ENCODE measurements around the gene IQCM. TPM values are rescaled to one million over a fixed set of nuclear protein-coding genes. Genes with fewer than 3 reads are reported as not detected.
A peak's percentile ranks its signal among the peaks of the same experiment; 100 is the strongest.

IQCM gene
- total RNA-seq, 1 donor: not detected

DNA sequence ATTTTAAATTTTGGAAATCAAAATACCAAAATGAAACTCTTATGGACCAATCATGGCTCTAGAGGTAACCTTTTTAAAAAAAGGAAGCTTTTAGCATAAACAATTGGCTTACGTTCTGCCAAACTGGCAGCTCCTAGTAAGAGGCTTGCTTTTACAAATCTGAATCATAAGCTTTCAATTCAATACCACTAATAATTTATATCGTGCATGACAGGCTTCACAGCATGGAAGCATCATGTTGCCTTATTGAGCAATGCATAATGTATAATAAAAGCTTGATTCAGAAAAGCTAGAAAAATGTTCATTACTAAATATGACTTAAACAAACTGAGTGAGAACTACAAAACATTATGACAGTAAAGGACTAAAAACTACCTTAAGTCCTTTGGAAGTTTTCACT, 280.9 kb downstream of the IQCM start:
- TF ChIP-seq, protein P1, sequence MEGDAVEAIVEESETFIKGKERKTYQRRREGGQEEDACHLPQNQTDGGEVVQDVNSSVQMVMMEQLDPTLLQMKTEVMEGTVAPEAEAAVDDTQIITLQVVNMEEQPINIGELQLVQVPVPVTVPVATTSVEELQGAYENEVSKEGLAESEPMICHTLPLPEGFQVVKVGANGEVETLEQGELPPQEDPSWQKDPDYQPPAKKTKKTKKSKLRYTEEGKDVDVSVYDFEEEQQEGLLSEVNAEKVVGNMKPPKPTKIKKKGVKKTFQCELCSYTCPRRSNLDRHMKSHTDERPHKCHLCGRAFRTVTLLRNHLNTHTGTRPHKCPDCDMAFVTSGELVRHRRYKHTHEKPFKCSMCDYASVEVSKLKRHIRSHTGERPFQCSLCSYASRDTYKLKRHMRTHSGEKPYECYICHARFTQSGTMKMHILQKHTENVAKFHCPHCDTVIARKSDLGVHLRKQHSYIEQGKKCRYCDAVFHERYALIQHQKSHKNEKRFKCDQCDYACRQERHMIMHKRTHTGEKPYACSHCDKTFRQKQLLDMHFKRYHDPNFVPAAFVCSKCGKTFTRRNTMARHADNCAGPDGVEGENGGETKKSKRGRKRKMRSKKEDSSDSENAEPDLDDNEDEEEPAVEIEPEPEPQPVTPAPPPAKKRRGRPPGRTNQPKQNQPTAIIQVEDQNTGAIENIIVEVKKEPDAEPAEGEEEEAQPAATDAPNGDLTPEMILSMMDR (IDR thresholded peaks at IDR 0.05; ENCODE audit: insufficient read depth, low read depth, low read length): no peak
- no peak for DNase-seq (ENCODE audit: low read depth)
- no peak overlapping the region for H3K4me3 ChIP-seq (ENCODE audit: low read depth, low read length)

DNA sequence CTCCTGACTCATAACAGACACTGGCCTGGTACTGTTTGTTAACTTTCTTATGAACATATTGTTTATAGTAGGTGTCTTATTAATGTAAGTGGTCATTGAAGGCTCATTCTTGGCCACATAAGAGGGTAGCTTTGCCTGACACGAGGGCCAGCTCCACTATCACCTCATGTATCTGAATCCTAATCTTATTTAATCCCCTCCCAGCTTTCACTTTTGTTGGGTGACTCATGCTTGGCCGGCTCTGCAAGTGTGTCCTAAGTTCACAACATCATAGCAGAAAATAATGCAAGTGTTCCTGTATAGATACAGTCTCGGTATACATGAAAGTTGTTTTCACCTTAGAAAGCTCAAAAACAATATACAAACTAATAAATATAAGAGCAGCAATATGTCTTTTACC, 283.8 kb downstream of the IQCM start:
- TF ChIP-seq, protein P1 (IDR thresholded peaks at IDR 0.05; ENCODE audit: insufficient read depth, low read depth, low read length): no peak
- peak; percentile 31 for DNase-seq (ENCODE audit: low read depth)
- H3K4me3 ChIP-seq (ENCODE audit: low read depth, low read length): no peak overlapping the region

DNA sequence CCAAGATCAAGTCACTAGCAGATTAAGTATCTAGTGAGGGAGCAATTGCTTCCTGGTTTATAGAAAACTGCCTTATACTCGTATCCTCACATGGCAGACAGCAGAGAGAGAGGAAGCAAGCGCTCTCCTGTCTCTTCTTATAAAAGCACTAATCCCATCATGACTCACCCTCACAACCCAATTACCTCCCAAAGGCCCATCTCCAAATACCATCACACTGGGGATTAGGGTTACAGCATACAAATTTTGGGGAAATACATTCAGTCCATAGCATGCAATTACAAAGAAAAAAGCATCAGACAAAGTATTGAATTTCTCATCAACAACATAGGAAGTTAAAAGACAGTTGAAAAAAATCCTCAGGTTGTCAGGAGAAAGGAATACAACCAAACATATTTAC, 292.6 kb downstream of the IQCM start:
- DNase-seq (ENCODE audit: low read depth): no peak
- no peak overlapping the region for H3K4me3 ChIP-seq (ENCODE audit: low read depth, low read length)
- TF ChIP-seq, protein P1 (IDR thresholded peaks at IDR 0.05; ENCODE audit: insufficient read depth, low read depth, low read length): no peak

DNA sequence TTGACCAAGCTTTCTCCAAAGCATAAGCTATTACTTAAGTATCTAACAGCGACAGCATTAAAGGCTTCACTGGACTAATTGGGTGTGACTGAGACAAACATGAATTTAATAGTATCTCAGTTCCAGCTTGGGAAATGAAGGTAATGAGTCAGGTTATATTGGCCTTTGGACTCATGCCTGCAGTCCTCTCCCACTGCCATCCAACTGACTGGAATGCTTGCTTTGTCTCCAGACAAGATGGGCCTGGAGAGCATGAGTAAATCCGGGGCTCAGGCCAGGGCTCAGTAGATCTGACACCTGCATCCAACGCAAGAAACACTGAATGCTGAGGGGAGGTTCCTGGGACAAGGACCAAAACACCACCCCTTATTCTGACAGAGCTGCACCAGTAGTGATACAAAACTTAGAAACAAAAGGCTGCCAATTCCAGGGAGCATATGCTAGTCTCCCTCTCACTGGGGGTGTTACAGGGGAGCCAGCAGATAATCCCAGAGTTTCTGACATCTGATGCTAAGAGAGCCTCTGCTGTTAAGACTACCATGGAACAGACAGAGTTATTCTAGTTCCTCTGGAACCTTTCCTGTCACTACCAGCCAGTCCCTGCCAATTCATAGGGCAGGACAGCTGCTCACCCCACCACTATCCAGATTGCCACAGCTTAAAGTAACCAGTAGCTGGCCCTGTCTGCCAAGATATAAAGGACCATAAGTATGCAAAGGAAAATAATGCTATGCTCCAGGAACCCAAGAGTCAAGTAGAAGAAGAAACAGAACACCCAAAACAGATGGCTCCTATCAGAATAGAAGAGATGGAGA, 293.8 kb downstream of the IQCM start:
- TF ChIP-seq, protein P1 (IDR thresholded peaks at IDR 0.05; ENCODE audit: insufficient read depth, low read depth, low read length): no peak
- no peak overlapping the region for H3K4me3 ChIP-seq (ENCODE audit: low read depth, low read length)
- DNase-seq (ENCODE audit: low read depth): no peak

DNA sequence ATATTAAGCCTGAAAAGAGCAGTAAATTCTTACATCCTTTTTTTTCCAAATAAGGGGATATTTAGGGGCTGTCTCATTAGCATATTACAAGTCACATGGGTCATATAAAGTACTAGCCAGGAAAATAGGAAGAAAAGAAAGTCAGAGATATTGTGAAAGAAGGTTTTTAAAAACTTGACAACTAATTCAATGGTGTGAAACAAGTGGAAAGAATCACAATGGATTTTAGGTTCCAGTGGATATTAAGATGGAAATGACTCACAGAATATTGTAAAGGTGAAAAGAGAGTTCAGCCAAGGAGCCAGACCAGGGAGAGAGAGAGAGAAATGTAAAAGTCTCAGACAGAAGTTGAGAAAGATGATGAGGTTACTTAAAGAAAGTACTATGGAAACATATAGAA, 297.2 kb downstream of the IQCM start:
- no peak for DNase-seq (ENCODE audit: low read depth)
- no peak overlapping the region for H3K4me3 ChIP-seq (ENCODE audit: low read depth, low read length)
- TF ChIP-seq, protein P1 (IDR thresholded peaks at IDR 0.05; ENCODE audit: insufficient read depth, low read depth, low read length): no peak

DNA sequence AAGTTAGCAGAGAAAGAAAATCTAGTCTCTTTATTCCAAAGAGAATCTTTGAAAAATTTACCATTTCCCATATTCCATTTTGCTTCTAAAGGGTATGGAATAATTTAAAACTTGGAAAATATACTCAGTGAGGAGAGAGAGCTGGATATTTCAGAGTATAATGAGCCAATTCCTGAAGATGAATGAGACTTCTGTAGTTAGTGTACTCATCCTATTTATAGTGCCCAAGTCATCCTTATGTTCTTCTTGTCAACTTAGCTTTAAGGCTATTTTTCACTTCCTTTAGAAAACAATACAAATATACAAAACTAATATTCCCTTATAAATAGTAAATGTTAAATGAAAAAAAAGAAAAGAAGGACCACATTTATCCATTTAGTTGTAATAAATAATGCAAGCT, 302.6 kb downstream of the IQCM start:
- TF ChIP-seq, protein P1 (IDR thresholded peaks at IDR 0.05; ENCODE audit: insufficient read depth, low read depth, low read length): no peak
- no peak overlapping the region for H3K4me3 ChIP-seq (ENCODE audit: low read depth, low read length)
- no peak for DNase-seq (ENCODE audit: low read depth)

DNA sequence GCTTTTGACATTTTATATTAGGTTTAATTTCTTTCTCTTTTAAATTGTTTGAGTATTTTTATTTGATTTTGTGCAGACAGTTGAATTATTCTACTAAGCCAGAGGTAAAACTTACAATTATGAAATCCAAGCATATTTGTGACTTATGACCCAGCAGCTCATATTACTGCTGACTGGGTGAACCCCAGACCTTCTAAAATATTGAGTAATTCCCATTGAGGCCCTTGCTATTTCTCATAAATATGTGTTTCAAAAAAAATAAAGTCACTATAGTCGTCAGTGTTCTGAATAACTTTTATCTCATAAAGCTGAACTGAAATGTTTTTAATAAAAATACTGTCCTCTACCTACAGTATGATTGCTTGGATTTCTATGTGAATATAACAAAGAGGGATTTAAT, 303.1 kb downstream of the IQCM start:
- TF ChIP-seq, protein P1 (IDR thresholded peaks at IDR 0.05; ENCODE audit: insufficient read depth, low read depth, low read length): no peak
- peak; percentile 17 for DNase-seq (ENCODE audit: low read depth)
- H3K4me3 ChIP-seq (ENCODE audit: low read depth, low read length): no peak overlapping the region

Measured in fibroblast of villous mesenchyme (primary cell).